ENCODE data around the gene ARHGEF10L.

Gene ARHGEF10L

DNA sequence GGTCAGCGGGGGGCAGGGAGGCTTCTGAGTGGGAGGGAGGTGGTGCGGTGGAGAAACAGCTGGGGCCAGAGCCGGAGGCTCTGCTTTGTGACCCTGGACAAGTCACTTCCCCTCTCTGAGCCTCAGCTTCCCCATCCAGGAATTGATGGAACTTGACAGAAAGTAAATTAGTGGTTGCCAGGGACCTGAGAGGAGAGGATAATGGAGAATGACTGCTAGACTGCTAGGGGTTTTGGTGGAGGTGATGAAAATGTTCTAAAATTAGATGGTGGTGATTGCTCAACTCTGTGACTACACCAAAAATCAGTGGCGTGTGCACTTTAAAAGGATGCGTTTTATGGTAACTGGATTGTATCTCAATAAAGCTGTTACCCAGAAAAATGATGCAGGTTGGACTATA lies 100.9 kb downstream of the ARHGEF10L start:
- H3K79me2 ChIP-seq (ENCODE audit: control insufficient read depth, low read length), result no peaks in the 10 kb centered on the region
- H3K4me2 ChIP-seq (ENCODE audit: low read length), result no peak overlapping the region
- H3K4me1 ChIP-seq (ENCODE audit: control insufficient read depth, low read length), result peaks cover 6% of the 10 kb centered on the region; the same call in 1 of the 2 replicates
- no peaks in the 10 kb centered on the region for H3K36me3 ChIP-seq (ENCODE audit: control insufficient read depth, low read length)
- TF ChIP-seq EZH2phosphoT487 (IDR thresholded peaks at IDR 0.05; ENCODE audit: borderline replicate concordance, low read length), result no peak
- TF ChIP-seq, protein P1, sequence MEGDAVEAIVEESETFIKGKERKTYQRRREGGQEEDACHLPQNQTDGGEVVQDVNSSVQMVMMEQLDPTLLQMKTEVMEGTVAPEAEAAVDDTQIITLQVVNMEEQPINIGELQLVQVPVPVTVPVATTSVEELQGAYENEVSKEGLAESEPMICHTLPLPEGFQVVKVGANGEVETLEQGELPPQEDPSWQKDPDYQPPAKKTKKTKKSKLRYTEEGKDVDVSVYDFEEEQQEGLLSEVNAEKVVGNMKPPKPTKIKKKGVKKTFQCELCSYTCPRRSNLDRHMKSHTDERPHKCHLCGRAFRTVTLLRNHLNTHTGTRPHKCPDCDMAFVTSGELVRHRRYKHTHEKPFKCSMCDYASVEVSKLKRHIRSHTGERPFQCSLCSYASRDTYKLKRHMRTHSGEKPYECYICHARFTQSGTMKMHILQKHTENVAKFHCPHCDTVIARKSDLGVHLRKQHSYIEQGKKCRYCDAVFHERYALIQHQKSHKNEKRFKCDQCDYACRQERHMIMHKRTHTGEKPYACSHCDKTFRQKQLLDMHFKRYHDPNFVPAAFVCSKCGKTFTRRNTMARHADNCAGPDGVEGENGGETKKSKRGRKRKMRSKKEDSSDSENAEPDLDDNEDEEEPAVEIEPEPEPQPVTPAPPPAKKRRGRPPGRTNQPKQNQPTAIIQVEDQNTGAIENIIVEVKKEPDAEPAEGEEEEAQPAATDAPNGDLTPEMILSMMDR (IDR thresholded peaks at IDR 0.05; ENCODE audit: low read depth, low read length, poor library complexity, severe bottlenecking), result no peak
- H3K9me3 ChIP-seq (ENCODE audit: control insufficient read depth, insufficient read depth, low read length), result no peaks in the 10 kb centered on the region
- H3K27me3 ChIP-seq (ENCODE audit: control insufficient read depth, low read length), result no peaks in the 10 kb centered on the region
- no peak overlapping the region for H3K4me3 ChIP-seq (ENCODE audit: low read length)
- no peaks in the 10 kb centered on the region for H3F3A ChIP-seq (ENCODE audit: control insufficient read depth, insufficient read depth)
- H4K20me1 ChIP-seq (ENCODE audit: control insufficient read depth, insufficient read depth, low read depth, low read length), result no peaks in the 10 kb centered on the region
- H3K9me2 ChIP-seq (replicated peaks; ENCODE audit: control insufficient read depth, low read length), result no peaks in the 10 kb centered on the region
- no peak overlapping the region for H3K27ac ChIP-seq (ENCODE audit: low read depth, low read length)

DNA sequence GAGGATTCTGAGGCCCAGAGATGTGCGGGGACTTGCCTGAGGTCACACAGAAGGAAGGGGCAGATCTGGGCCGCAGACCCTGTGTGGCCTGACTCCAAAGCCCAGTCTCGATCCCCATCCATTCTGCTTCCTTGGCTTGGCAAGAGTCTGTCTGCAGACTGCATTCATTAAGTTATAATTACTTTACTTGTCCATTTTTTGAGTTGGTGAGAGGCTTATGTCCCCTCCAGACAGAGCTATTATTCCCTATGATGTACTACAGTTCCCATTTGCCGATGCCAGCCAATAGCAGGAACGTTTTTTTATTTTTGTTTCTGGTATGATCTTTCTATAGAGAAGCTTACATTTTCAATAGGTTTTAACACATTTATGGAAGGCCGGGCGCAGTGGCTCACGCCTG lies 101.5 kb downstream of the ARHGEF10L start:
- Histone ChIP-seq H3K27ac (ENCODE audit: low read depth, low read length) (no peak overlapping the region), H3K79me2 (ENCODE audit: control insufficient read depth, low read length) (no peaks in the 10 kb centered on the region), H3K4me1 (ENCODE audit: control insufficient read depth, low read length) (peaks cover under 1% of the 10 kb centered on the region; the same call in 1 of the 2 replicates), H4K20me1 (ENCODE audit: control insufficient read depth, insufficient read depth, low read depth, low read length) (no peaks in the 10 kb centered on the region), H3K4me2 (ENCODE audit: low read length) (no peak overlapping the region), H3K36me3 (ENCODE audit: control insufficient read depth, low read length) (no peaks in the 10 kb centered on the region), H3K9me2 (replicated peaks; ENCODE audit: control insufficient read depth, low read length) (no peaks in the 10 kb centered on the region), H3K9me3 (ENCODE audit: control insufficient read depth, insufficient read depth, low read length) (no peaks in the 10 kb centered on the region), H3K4me3 (ENCODE audit: low read length) (no peak overlapping the region), H3K27me3 (ENCODE audit: control insufficient read depth, low read length) (no peaks in the 10 kb centered on the region), H3F3A (ENCODE audit: control insufficient read depth, insufficient read depth) (no peaks in the 10 kb centered on the region)
- TF ChIP-seq EZH2phosphoT487 (IDR thresholded peaks at IDR 0.05; ENCODE audit: borderline replicate concordance, low read length), result no peak
- TF ChIP-seq, protein P1 (IDR thresholded peaks at IDR 0.05; ENCODE audit: low read depth, low read length, poor library complexity, severe bottlenecking), result no peak

DNA sequence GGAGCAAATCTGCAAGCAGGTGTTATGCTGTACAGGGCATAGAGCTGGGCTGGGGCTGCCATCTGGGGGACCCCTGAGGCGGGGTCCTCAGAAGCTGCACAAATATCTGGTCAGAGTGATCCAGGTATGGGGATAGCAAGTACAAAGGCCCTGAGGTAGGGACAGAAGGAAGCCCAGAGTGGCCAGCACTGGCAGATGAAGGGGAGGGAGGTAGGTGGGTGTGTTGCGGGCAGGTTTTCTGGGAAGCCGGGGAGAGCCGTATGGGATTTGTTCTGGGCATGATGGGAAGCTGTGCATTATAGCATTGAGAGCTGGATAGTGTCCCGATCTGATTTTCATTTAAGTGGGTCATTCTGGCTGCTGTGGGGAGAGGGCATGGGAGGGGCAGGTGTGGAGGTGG lies 102.7 kb downstream of the ARHGEF10L start:
- no peak overlapping the region for H3K4me2 ChIP-seq (ENCODE audit: low read length)
- H3K4me1 ChIP-seq (ENCODE audit: control insufficient read depth, low read length), result no peaks in the 10 kb centered on the region
- H3F3A ChIP-seq (ENCODE audit: control insufficient read depth, insufficient read depth), result no peaks in the 10 kb centered on the region
- H3K9me3 ChIP-seq (ENCODE audit: control insufficient read depth, insufficient read depth, low read length), result no peaks in the 10 kb centered on the region
- no peak overlapping the region for H3K4me3 ChIP-seq (ENCODE audit: low read length)
- TF ChIP-seq, protein P1 (IDR thresholded peaks at IDR 0.05; ENCODE audit: low read depth, low read length, poor library complexity, severe bottlenecking), result no peak
- no peak for TF ChIP-seq EZH2phosphoT487 (IDR thresholded peaks at IDR 0.05; ENCODE audit: borderline replicate concordance, low read length)
- H3K79me2 ChIP-seq (ENCODE audit: control insufficient read depth, low read length), result no peaks in the 10 kb centered on the region
- H3K9me2 ChIP-seq (replicated peaks; ENCODE audit: control insufficient read depth, low read length), result no peaks in the 10 kb centered on the region
- H3K36me3 ChIP-seq (ENCODE audit: control insufficient read depth, low read length), result no peaks in the 10 kb centered on the region
- no peak overlapping the region for H3K27ac ChIP-seq (ENCODE audit: low read depth, low read length)
- no peaks in the 10 kb centered on the region for H3K27me3 ChIP-seq (ENCODE audit: control insufficient read depth, low read length)
- no peaks in the 10 kb centered on the region for H4K20me1 ChIP-seq (ENCODE audit: control insufficient read depth, insufficient read depth, low read depth, low read length)

Data from DOHH2 (cell line).